ENCODE data around the gene C10orf120.

GRCh38 chr10:122709971-122710370, 10.3 kb upstream of the C10orf120 start:
- TF ChIP-seq, protein P1, sequence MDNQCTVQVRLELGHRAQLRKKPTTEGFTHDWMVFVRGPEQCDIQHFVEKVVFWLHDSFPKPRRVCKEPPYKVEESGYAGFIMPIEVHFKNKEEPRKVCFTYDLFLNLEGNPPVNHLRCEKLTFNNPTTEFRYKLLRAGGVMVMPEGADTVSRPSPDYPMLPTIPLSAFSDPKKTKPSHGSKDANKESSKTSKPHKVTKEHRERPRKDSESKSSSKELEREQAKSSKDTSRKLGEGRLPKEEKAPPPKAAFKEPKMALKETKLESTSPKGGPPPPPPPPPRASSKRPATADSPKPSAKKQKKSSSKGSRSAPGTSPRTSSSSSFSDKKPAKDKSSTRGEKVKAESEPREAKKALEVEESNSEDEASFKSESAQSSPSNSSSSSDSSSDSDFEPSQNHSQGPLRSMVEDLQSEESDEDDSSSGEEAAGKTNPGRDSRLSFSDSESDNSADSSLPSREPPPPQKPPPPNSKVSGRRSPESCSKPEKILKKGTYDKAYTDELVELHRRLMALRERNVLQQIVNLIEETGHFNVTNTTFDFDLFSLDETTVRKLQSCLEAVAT (IDR thresholded peaks at IDR 0.05) = no peak
- TF ChIP-seq, protein P2, sequence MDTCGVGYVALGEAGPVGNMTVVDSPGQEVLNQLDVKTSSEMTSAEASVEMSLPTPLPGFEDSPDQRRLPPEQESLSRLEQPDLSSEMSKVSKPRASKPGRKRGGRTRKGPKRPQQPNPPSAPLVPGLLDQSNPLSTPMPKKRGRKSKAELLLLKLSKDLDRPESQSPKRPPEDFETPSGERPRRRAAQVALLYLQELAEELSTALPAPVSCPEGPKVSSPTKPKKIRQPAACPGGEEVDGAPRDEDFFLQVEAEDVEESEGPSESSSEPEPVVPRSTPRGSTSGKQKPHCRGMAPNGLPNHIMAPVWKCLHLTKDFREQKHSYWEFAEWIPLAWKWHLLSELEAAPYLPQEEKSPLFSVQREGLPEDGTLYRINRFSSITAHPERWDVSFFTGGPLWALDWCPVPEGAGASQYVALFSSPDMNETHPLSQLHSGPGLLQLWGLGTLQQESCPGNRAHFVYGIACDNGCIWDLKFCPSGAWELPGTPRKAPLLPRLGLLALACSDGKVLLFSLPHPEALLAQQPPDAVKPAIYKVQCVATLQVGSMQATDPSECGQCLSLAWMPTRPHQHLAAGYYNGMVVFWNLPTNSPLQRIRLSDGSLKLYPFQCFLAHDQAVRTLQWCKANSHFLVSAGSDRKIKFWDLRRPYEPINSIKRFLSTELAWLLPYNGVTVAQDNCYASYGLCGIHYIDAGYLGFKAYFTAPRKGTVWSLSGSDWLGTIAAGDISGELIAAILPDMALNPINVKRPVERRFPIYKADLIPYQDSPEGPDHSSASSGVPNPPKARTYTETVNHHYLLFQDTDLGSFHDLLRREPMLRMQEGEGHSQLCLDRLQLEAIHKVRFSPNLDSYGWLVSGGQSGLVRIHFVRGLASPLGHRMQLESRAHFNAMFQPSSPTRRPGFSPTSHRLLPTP (IDR thresholded peaks at IDR 0.05; ENCODE audit: borderline replicate concordance, extremely low read depth, insufficient read length) = no peak
- TF ChIP-seq, protein P3, sequence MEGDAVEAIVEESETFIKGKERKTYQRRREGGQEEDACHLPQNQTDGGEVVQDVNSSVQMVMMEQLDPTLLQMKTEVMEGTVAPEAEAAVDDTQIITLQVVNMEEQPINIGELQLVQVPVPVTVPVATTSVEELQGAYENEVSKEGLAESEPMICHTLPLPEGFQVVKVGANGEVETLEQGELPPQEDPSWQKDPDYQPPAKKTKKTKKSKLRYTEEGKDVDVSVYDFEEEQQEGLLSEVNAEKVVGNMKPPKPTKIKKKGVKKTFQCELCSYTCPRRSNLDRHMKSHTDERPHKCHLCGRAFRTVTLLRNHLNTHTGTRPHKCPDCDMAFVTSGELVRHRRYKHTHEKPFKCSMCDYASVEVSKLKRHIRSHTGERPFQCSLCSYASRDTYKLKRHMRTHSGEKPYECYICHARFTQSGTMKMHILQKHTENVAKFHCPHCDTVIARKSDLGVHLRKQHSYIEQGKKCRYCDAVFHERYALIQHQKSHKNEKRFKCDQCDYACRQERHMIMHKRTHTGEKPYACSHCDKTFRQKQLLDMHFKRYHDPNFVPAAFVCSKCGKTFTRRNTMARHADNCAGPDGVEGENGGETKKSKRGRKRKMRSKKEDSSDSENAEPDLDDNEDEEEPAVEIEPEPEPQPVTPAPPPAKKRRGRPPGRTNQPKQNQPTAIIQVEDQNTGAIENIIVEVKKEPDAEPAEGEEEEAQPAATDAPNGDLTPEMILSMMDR (IDR thresholded peaks at IDR 0.05 in 2 of 3, conservative IDR thresholded peaks at IDR 0.05 in 1 of 3; ENCODE audit: insufficient read depth in 2 of 3, low read depth in 1 of 3, low read length in 3 of 3) = no peak
- TF ChIP-seq PHF8 (IDR thresholded peaks at IDR 0.05; ENCODE audit: borderline replicate concordance, low read length) (no peak), JUND (IDR thresholded peaks at IDR 0.05; ENCODE audit: borderline replicate concordance, low read depth, low read length) (no peak), JUND (tag; IDR thresholded peaks at IDR 0.05; ENCODE audit: borderline replicate concordance, low read depth, low read length) (no peak), CBX2 (IDR thresholded peaks at IDR 0.05; ENCODE audit: insufficient read depth, low read length, poor library complexity, severe bottlenecking) (no peak), HMGXB4 (CRISPR knock-in tag; IDR thresholded peaks at IDR 0.05) (no peak)
